K562 (cell line): ENCODE data around the gene RAMP2.

Experiments
- CEBPB ChIP-seq: fragments of 450-650 bp; IDR thresholded peaks from 2 replicates; pipeline ENCODE4 v1.6.1; 2016; ENCODE audit warnings: missing genetic modification characterization, missing compliant biosample characterization
- CTCF ChIP-seq, 3 experiments: IDR thresholded peaks in 2 of 3; conservative IDR thresholded peaks in 1 of 3; 2 replicates each; pipeline ENCODE4 v1.5.1; 2011 to 2012; ENCODE audit warnings: low read length in 3 of 3, mild to moderate bottlenecking in 3 of 3, control low read depth in 2 of 3, improper control_type of control experiment in 1 of 3, inconsistent platforms in 1 of 3, low read depth in 1 of 3, mixed read lengths in 1 of 3, moderate library complexity in 1 of 3; ENCODE audit not compliant: insufficient read depth in 2 of 3
- ETV6 ChIP-seq, 3 experiments: fragments of 150-350 bp in 1 of 3; sonication (generic) in 1 of 3; formaldehyde crosslinking in 1 of 3; IDR thresholded peaks; 2 replicates each; pipeline versions ENCODE4 v1.6.1 to v1.8.0; 2014 to 2022; ENCODE audit warnings: borderline replicate concordance in 2 of 3, low read depth in 2 of 3, antibody characterized with exemption in 1 of 3, low read length in 1 of 3, mild to moderate bottlenecking in 1 of 3, missing genetic modification reagents in 1 of 3
- RFX5 ChIP-seq: IDR thresholded peaks from 2 replicates; pipeline ENCODE4 v1.6.1; 2011; ENCODE audit warnings: low read depth, mild to moderate bottlenecking, improper control_type of control experiment, low read length
- SP2 ChIP-seq: IDR thresholded peaks from 2 replicates; pipeline ENCODE4 v1.6.1; 2011; ENCODE audit warnings: mild to moderate bottlenecking, low read depth, low read length, moderate library complexity; ENCODE audit not compliant: poor library complexity, severe bottlenecking; ENCODE audit errors: extremely low read depth
- SRSF1 ChIP-seq: fragments of 200-400 bp; formaldehyde crosslinking; IDR thresholded peaks from 2 replicates; pipeline ENCODE4 v1.6.1; 2017; ENCODE audit warnings: mild to moderate bottlenecking, low read depth, low read length, moderate library complexity
- TCF7 ChIP-seq: sonication (generic); IDR thresholded peaks from 2 replicates; pipeline ENCODE4 v1.6.1; 2016; ENCODE audit warnings: antibody characterized with exemption, borderline replicate concordance
- ZNF41 ChIP-seq: fragments of 250-450 bp; sonication (Bioruptor Pico); conservative IDR thresholded peaks from 2 replicates; pipeline ENCODE4 v1.4.0; 2020; ENCODE audit warnings: mild to moderate bottlenecking
- TF ChIP-seq, protein P1 (sequence below), 2 experiments: fragments of 450-650 bp; conservative IDR thresholded peaks; 2 replicates each; pipeline ENCODE4 v1.6.1; 2017; ENCODE audit warnings: mild to moderate bottlenecking in 2 of 2, moderate library complexity in 2 of 2
- TF ChIP-seq, protein P2 (sequence below): sonication (generic); formaldehyde crosslinking; IDR thresholded peaks from 2 replicates; pipeline ENCODE4 v1.8.1; 2023; ENCODE audit warnings: mild to moderate bottlenecking, missing genetic modification reagents

- TF ChIP-seq, protein P1, sequence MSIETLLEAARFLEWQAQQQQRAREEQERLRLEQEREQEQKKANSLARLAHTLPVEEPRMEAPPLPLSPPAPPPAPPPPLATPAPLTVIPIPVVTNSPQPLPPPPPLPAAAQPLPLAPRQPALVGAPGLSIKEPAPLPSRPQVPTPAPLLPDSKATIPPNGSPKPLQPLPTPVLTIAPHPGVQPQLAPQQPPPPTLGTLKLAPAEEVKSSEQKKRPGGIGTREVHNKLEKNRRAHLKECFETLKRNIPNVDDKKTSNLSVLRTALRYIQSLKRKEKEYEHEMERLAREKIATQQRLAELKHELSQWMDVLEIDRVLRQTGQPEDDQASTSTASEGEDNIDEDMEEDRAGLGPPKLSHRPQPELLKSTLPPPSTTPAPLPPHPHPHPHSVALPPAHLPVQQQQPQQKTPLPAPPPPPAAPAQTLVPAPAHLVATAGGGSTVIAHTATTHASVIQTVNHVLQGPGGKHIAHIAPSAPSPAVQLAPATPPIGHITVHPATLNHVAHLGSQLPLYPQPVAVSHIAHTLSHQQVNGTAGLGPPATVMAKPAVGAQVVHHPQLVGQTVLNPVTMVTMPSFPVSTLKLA (conservative IDR thresholded peaks at IDR 0.05): no peak
- no peak for TF ChIP-seq SRSF1
- TF ChIP-seq, protein P2, sequence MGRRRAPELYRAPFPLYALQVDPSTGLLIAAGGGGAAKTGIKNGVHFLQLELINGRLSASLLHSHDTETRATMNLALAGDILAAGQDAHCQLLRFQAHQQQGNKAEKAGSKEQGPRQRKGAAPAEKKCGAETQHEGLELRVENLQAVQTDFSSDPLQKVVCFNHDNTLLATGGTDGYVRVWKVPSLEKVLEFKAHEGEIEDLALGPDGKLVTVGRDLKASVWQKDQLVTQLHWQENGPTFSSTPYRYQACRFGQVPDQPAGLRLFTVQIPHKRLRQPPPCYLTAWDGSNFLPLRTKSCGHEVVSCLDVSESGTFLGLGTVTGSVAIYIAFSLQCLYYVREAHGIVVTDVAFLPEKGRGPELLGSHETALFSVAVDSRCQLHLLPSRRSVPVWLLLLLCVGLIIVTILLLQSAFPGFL (CRISPR knock-in tag): no peak
- no peak for TF ChIP-seq TCF7
- TF ChIP-seq CTCF (IDR thresholded peaks at IDR 0.05 in 2 of 3, conservative IDR thresholded peaks at IDR 0.05 in 1 of 3; ENCODE audit: insufficient read depth in 2 of 3, low read depth in 1 of 3, low read length in 3 of 3): no peak
- TF ChIP-seq ZNF41 (CRISPR knock-in tag): no peak
- TF ChIP-seq SP2: no peak
- no peak for TF ChIP-seq CEBPB (tag)
- no peak for TF ChIP-seq RFX5
- TF ChIP-seq ETV6 (IDR thresholded peaks at IDR 0.05; ENCODE audit: borderline replicate concordance in 1 of 2, low read depth in 2 of 2, low read length in 1 of 2): no peak
- TF ChIP-seq ETV6 (CRISPR knock-in tag; IDR thresholded peaks at IDR 0.05; ENCODE audit: borderline replicate concordance): no peak
Observed at GRCh38 chr17:42780851-42781638, 20.0 kb downstream of the RAMP2 start.
